NAMALWA (cell line): ENCODE data around the gene GBP4.

Source experiments
- DNase-seq: peaks from one replicate; pipeline ENCODE4 v3.0.0-alpha.2; 2015; ENCODE audit warnings: low spot score

The GBP4 gene

GRCh38 chr1:89171067-89171438, 27.7 kb downstream of the GBP4 start:
- DNase-seq, result peak; percentile 16

DNA sequence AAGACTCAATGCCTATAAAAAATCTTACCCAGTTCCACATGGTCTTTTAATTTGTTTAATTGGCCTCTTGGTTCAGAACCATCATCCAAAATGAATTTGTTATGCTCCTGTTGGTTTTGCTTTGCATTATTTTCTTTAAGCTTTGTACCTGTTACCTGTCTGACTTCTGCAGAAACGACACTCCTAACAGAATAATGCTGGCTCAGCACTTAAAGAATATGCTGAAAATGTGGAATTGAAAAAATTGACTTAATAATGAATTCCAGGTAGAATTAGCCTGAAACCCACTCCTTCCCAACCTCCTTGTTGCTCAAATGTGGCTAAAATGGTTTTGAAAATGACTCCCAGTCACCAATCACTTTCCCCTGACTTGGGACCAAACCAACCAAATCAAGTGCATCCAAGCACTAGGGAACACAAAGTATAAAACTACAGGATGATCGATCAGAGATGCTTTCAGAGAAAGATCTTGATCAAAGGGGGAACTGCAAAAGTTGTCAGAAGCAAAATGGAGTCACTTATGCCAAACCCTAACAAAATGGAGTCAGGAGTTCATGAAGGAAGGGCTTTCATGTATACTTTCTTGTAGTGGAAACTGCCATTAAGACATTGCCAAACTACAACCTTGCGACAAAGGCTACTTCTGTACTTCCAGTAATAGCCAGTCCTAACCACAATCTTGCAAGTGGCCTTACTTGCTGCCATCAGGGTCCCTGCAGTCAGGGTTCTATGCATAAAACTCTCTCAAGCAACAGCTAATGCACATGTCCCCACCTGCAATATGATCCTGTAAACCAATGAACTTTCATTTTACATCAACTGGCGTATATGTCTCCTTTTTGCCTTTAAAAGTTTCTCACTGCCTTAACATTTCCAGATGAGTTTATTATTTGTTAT, 28.3 kb downstream of the GBP4 start:
- no peak for DNase-seq

- no peak for DNase-seq
Measured at GRCh38 chr1:89169166-89169565, 29.6 kb downstream of the GBP4 start.

- DNase-seq, result no peak
Measured at GRCh38 chr1:89167590-89168230, 31.0 kb downstream of the GBP4 start.

GRCh38 chr1:89166705-89167104, 32.0 kb downstream of the GBP4 start:
- no peak for DNase-seq

DNA sequence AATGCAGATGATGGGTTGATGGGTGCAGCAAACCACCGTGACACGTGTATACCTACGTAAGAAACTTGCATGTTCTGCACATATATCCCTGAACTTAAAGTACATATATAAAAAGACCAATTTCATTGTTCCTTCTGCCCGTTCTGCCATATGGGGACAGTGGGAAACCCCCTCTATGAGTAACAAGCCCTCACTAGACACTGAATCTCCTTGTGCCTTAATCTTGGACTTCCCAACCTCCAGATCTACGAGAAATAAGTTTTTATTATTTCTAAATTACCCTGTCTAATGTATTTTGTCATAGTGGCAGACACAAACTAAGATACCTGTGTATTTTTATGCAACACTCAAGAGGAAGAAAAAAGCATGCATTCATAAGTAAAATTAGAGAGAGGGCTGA, 32.9 kb downstream of the GBP4 start:
- no peak for DNase-seq

GRCh38 chr1:89151047-89151446, 47.7 kb downstream of the GBP4 start:
- DNase-seq, result no peak

GRCh38 chr1:89149976-89150375, 48.8 kb downstream of the GBP4 start:
- no peak for DNase-seq

DNA sequence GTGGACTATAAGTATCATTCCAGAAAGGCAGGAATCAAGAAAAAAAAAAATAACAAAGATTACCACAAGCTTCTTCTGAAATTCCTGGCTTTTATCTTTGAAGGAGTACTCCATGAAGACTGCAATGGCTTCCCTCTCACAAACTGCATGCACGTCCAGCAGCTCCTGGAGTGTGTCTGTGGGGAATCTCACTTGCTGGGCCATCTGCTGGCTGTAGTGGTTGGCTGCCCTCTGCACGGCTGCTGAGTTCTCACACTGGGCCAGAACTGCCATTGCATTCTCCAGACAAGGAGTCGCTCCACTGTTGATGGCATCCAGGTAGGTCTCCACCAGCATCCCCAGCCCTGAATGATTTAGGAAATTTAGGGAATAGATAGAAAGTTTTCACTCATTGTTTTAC, 49.5 kb downstream of the GBP4 start:
- DNase-seq, result no peak

DNA sequence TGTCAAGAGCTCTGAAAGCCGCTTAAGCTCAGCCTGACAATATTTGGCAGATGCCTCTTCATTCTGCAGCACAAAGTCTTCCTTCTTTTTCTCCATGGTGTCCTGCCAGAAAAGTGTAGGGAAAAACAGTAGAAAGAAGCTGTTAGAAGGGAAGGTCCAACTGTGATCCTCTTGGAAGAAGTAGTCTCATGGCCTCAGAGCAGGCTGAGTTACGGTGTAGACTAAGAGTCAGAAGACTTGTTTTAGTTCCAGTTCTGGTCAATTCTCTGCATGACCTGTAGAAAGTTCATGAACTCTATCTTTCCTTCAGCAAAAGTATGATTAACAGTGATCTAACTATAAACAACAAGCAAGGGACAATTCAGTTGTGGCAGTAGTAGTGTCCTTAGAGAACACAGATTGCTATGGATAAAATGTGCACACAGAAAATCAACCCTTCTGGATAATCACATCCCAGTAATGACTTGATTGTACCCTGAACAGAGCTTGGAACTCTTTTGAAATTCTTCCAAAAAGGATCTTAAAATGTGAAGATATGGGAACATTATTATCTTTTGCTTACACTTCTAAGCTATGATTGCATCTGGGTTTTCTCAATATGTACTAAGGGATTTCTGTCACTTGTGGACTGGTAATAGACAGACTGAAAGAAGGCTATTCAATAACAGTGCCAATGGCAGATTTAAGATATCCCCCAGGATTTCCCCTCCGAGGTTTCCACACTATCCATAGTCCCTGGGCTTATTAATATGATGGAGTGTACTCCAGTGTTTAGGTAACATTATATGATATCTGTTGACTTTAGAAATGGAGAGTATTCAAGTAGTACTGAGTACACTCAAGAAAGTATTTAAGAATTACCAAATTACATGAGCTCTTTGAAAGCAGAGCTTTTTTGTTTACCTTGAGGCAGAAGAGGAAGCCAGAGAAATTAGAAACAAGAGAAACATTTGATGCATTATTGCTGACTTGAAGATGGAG, 50.8 kb downstream of the GBP4 start:
- DNase-seq, result no peak

GRCh38 chr1:89146721-89147120, 52.0 kb downstream of the GBP4 start:
- no peak for DNase-seq

DNA sequence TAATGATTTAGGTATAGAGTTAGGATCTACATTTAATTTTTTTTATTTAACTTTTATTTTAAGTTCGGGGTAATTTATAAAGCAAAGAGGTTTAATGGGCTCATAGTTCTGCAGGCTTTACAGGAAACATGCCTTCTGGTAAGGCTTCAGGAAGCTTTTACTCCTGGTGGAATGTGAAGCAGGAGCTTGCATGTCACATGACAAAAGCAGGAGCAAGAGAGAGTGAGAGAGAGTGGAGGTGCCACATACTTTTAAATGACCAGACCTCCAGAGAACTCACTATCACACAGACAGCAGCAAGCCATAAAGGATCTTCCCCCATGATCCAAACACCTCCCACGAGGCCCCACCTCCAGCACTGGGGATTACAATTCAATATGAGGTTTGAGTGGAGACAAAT, 55.3 kb downstream of the GBP4 start:
- no peak for DNase-seq

DNA sequence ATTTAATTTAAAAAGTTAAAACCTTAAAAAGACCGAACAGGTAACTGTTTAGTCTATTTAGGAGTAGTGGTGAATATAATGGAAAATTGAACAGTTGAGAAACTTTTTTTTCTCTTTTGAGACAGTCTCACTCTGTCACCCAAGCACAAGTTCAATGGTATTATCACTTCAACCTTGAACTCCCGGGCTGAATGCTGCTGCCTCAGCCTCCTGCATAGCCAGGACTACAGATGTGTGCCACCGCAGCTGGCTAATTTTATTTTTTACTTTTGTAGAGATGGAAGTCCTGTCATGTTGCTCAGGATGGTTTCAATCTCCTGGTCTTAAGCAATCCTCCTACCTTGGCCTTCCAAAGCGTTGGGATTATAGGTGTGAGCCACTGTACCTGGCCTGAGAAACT, 56.6 kb downstream of the GBP4 start:
- DNase-seq, result no peak

DNA sequence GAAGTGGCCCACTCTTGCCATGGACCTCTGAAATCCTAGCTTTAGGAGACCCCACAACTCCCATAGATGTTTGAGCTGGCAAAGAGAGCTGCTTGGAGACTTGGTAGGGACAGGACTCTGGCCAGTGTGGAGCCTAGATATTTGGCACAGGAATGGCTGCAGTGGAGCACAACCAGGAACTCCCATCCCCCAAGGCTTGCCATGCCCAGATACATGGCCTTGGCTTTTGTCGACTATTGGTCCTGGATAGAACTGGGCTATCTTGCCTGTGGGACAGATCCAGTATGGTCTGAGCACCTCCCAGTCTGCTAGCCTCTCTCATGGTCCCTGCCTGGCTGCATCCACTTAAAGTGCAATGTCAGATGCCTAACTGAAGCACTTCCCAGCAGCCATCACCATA, 65.0 kb downstream of the GBP4 start:
- no peak for DNase-seq
